Ishikawa (cell line): Measurements from ENCODE around the gene SLC8A1.

ENCODE experiments used
- CEBPB ChIP-seq: IDR thresholded peaks from 2 replicates; pipeline ENCODE4 v1.6.1; 2012
- CREB1 ChIP-seq: IDR thresholded peaks from 2 replicates; pipeline ENCODE4 v1.6.1; 2012; ENCODE audit warnings: low read depth
- EGR1 ChIP-seq: IDR thresholded peaks from 2 replicates; pipeline ENCODE4 v1.6.1; 2012
- EP300 ChIP-seq: IDR thresholded peaks from 2 replicates; pipeline ENCODE4 v1.6.1; 2012; ENCODE audit warnings: borderline replicate concordance
- FOXM1 ChIP-seq: IDR thresholded peaks from 2 replicates; pipeline ENCODE4 v1.6.1; 2012; ENCODE audit warnings: low read depth, borderline replicate concordance
- NFIC ChIP-seq: IDR thresholded peaks from 2 replicates; pipeline ENCODE4 v1.6.1; 2012
- RAD21 ChIP-seq: IDR thresholded peaks from 2 replicates; pipeline ENCODE4 v1.6.1; 2012; ENCODE audit warnings: low read depth
- TAF1 ChIP-seq: IDR thresholded peaks from 2 replicates; pipeline ENCODE4 v1.6.1; 2012; ENCODE audit warnings: low read depth, mild to moderate bottlenecking
- TCF12 ChIP-seq: IDR thresholded peaks from 2 replicates; pipeline ENCODE4 v1.6.1; 2012; ENCODE audit warnings: low read depth
- TEAD4 ChIP-seq: IDR thresholded peaks from 2 replicates; pipeline ENCODE4 v1.6.1; 2012
- YY1 ChIP-seq: IDR thresholded peaks from 2 replicates; pipeline ENCODE4 v1.6.1; 2012; ENCODE audit warnings: low read depth
- ZBTB7A ChIP-seq: IDR thresholded peaks from 2 replicates; pipeline ENCODE4 v1.6.1; 2012; ENCODE audit warnings: low read depth
- TF ChIP-seq, protein P1 (sequence below): IDR thresholded peaks from 2 replicates; pipeline ENCODE4 v1.6.1; 2012
- TF ChIP-seq, protein P2 (sequence below): IDR thresholded peaks from 2 replicates; pipeline ENCODE4 v1.6.1; 2012
- TF ChIP-seq, protein P3 (sequence below): IDR thresholded peaks from 2 replicates; pipeline ENCODE4 v1.6.1; 2012; ENCODE audit warnings: low read depth, mild to moderate bottlenecking

Gene SLC8A1

DNA sequence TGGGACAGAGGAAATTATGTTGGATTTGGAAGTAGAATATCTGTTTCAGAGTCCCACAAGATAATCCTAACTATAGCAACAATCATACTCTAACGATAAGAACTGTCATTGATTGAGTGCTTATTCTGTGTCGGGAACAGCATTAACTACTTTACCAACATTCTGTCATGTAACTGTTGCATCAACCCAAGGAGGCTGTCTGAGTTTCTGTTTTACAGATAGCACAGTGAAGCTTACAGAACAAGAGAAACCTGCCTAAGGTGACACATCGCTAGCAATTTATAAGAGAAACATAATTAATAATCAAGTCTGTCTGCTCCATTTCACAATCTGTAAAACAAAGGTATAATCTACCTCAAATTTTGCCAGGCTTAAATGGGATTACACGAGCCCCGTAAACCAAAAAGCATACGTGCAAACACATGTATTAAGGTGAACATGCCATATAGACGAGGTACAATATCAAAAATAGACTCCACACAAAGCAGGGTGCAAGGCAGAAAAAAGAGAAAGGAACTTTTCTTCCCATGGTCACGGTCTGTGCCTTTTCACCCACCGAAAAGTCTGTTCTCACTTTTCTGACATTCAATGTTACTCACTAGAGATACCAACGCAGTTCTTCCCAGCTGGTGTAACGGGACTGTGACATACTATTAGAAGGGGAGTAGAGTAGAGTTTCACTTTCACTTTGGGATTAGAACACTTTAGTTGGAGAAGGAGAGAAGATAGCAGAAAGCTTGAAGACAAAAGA is 37.2 kb upstream of the SLC8A1 start:
- no peak for TF ChIP-seq YY1
- TF ChIP-seq EGR1: no peak

DNA sequence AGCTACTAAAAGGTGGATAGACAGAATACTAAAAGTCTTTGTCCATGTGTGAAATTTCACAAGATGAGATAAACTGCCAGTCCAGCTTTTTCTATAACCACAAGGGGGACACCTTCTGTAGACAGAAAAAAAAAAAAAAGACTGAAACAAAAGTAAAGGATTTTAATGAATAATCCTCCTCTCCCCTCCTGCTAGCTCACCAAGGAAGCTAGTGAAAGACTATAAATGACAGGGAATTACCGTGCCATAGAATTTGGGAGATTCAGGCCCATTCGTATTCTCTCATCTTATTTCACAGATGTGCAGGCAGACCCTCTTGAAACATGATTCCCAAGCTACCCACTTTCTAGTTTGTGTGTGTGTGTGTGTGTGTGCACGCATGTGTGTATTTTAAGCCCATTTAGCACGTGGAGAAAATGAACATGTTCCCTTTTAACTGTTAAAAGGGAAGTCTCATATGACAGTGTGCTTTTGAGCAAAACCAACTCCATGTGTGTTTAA is 36.3 kb upstream of the SLC8A1 start:
- TF ChIP-seq TAF1 (no peak), TCF12 (no peak), CREB1 (no peak), FOXM1 (no peak), ZBTB7A (no peak)

DNA sequence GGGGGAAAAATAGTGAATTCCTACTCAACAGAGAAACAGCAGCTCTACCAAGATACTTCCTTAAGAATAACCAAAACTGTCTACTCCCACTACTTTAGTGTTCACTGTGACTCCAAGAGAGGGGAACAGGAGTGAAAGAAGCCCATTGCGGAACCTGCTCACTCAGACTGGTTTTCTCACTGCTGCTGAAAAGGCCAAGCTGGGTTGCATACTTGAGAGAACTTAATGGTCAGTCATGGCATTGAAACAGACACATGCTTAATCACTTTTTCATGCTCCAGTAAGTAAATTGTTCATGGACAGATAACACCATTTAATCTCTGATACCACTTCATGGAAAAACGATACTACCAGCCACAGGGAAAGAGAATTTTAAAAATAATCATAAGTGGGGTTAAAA is 35.7 kb upstream of the SLC8A1 start:
- TF ChIP-seq TEAD4 (no peak), EP300 (no peak), TCF12 (no peak), NFIC (no peak), RAD21 (no peak), ZBTB7A (no peak), TAF1 (no peak), YY1 (no peak)
- TF ChIP-seq, protein P1, sequence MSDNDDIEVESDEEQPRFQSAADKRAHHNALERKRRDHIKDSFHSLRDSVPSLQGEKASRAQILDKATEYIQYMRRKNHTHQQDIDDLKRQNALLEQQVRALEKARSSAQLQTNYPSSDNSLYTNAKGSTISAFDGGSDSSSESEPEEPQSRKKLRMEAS: no peak

DNA sequence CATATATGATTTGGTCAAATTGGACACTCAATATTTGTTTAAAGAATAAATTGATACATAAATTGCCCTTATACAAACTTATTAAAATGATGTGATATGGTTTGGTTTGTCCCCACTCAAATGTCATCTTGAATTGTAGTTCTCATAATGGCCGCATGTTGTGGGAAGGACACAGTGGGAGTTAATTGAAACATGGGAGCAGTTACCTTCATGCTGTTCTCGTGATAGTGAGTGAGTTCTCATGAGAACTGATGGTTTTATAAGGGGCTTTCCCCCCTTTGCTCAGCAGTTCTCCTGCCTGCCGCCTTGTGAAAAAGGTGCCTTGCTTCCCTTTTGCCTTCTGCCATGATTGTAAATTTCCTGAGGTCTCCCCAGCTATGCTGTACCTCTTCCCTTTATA is 34.0 kb upstream of the SLC8A1 start:
- TF ChIP-seq EP300 (no peak), TCF12 (no peak), CEBPB (no peak), FOXM1 (no peak), ZBTB7A (no peak), EGR1 (no peak), YY1 (no peak), NFIC (no peak)
- TF ChIP-seq, protein P2, sequence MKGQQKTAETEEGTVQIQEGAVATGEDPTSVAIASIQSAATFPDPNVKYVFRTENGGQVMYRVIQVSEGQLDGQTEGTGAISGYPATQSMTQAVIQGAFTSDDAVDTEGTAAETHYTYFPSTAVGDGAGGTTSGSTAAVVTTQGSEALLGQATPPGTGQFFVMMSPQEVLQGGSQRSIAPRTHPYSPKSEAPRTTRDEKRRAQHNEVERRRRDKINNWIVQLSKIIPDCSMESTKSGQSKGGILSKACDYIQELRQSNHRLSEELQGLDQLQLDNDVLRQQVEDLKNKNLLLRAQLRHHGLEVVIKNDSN: no peak

DNA sequence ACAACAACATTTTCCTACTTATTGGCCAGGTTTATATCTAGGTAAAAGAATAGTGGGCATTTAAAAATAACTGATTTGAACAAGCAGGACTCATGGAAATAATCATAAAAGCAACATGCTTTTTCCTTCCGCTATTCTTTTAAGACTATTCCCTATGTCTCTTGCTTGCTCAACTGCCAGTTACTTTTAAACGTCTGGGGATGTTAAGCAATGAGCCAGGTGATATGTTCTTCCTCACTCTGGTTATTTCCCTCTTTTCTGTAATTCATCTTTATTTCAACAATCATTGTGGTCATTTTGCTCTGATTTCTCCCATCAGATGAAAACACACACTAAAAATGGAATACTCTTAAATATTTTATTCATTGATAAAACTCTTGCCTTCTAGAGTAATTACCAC is 33.4 kb upstream of the SLC8A1 start:
- TF ChIP-seq, protein P2: no peak
- TF ChIP-seq FOXM1 (no peak), CREB1 (no peak), YY1 (no peak), NFIC (no peak), CEBPB (no peak), TCF12 (no peak), TAF1 (no peak), ZBTB7A (no peak)
- TF ChIP-seq, protein P1: no peak

DNA sequence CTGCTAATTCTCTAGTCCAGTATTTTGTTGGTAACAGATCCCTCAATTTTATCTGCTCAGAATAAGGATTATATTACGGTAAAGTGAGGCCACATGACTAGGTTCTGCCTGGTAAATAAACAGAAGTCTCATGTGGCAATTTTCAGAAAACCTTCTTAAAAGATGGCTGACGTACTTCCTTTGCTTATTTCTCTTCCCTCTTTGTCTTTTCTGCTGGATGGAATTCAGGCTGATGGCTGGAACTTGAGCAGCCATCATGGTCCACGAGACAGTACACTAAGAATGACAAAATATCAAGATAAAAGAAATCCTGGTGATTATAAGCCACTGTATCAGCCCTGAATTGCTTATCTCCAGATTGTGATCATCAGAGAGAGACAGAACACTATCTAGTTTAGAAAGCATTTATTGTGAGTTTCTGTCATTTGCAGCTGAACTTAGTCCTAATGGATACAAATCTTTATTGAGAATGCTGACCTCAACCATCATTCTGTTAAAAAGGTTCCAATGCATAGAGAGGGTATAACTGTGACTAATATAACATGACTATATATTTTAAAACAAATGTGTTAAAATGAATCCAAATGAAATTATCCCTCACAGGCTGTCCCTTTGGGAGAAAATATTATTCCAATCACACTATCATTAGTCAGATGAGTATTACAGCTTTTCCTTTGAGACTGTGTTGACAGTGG is 31.8 kb upstream of the SLC8A1 start:
- TF ChIP-seq FOXM1 (no peak), CEBPB (no peak), EP300 (no peak), TCF12 (no peak), CREB1 (no peak), TEAD4 (no peak), ZBTB7A (no peak), NFIC (no peak), TAF1 (no peak), RAD21 (no peak), EGR1 (no peak), YY1 (no peak)
- TF ChIP-seq, protein P1: no peak
- TF ChIP-seq, protein P3, sequence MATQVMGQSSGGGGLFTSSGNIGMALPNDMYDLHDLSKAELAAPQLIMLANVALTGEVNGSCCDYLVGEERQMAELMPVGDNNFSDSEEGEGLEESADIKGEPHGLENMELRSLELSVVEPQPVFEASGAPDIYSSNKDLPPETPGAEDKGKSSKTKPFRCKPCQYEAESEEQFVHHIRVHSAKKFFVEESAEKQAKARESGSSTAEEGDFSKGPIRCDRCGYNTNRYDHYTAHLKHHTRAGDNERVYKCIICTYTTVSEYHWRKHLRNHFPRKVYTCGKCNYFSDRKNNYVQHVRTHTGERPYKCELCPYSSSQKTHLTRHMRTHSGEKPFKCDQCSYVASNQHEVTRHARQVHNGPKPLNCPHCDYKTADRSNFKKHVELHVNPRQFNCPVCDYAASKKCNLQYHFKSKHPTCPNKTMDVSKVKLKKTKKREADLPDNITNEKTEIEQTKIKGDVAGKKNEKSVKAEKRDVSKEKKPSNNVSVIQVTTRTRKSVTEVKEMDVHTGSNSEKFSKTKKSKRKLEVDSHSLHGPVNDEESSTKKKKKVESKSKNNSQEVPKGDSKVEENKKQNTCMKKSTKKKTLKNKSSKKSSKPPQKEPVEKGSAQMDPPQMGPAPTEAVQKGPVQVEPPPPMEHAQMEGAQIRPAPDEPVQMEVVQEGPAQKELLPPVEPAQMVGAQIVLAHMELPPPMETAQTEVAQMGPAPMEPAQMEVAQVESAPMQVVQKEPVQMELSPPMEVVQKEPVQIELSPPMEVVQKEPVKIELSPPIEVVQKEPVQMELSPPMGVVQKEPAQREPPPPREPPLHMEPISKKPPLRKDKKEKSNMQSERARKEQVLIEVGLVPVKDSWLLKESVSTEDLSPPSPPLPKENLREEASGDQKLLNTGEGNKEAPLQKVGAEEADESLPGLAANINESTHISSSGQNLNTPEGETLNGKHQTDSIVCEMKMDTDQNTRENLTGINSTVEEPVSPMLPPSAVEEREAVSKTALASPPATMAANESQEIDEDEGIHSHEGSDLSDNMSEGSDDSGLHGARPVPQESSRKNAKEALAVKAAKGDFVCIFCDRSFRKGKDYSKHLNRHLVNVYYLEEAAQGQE: no peak
- TF ChIP-seq, protein P2: no peak

DNA sequence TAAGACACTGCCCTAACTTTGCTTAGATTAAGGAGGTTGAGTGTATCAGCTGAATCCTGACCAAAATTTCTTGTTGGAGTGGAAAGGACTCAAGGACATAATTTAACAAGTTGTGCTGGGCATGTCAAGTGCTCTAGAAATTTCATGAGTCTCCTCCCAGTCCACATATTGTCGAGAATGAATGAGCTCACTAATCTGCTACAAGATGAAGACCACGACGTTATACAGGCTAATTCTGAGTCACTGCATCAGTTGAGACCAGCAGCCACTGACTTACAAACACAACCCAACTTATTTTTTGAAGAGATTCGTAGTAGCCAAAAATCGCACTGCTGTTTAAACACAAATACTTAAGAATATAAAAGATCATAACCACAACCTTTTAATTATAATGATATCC is 28.7 kb upstream of the SLC8A1 start:
- TF ChIP-seq CREB1: no peak
- TF ChIP-seq RAD21: no peak
- TF ChIP-seq YY1: no peak
- TF ChIP-seq, protein P1: no peak
- no peak for TF ChIP-seq TCF12
- TF ChIP-seq CEBPB: no peak
- TF ChIP-seq EGR1: no peak
- no peak for TF ChIP-seq FOXM1
- TF ChIP-seq EP300: no peak
- TF ChIP-seq, protein P3: no peak
- no peak for TF ChIP-seq TAF1
- TF ChIP-seq NFIC: no peak
- TF ChIP-seq TEAD4: no peak
- TF ChIP-seq, protein P2: no peak
- TF ChIP-seq ZBTB7A: no peak
